ENCODE data around the gene PACRG. TPM values are rescaled to one million over a fixed set of nuclear protein-coding genes. Genes with fewer than 3 reads are reported as not detected.

The PACRG gene
- total and polyA plus RNA-seq, 2 of the 13 experiments (the other 11 are each of a cell fraction or from before 2014, with no cell fraction given): 0.13 TPM; not detected in 1

- TF ChIP-seq ZNF101 (CRISPR knock-in tag; IDR thresholded peaks at IDR 0.05; ENCODE audit: borderline replicate concordance, low read depth): no peak
- TF ChIP-seq, protein P1, sequence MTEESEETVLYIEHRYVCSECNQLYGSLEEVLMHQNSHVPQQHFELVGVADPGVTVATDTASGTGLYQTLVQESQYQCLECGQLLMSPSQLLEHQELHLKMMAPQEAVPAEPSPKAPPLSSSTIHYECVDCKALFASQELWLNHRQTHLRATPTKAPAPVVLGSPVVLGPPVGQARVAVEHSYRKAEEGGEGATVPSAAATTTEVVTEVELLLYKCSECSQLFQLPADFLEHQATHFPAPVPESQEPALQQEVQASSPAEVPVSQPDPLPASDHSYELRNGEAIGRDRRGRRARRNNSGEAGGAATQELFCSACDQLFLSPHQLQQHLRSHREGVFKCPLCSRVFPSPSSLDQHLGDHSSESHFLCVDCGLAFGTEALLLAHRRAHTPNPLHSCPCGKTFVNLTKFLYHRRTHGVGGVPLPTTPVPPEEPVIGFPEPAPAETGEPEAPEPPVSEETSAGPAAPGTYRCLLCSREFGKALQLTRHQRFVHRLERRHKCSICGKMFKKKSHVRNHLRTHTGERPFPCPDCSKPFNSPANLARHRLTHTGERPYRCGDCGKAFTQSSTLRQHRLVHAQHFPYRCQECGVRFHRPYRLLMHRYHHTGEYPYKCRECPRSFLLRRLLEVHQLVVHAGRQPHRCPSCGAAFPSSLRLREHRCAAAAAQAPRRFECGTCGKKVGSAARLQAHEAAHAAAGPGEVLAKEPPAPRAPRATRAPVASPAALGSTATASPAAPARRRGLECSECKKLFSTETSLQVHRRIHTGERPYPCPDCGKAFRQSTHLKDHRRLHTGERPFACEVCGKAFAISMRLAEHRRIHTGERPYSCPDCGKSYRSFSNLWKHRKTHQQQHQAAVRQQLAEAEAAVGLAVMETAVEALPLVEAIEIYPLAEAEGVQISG (CRISPR knock-in tag; IDR thresholded peaks at IDR 0.05): no peak
- TF ChIP-seq RORA (CRISPR knock-in tag; IDR thresholded peaks at IDR 0.05): no peak
- TF ChIP-seq FOXM1 (CRISPR knock-in tag; IDR thresholded peaks at IDR 0.05): no peak
- TF ChIP-seq MIXL1 (CRISPR knock-in tag; IDR thresholded peaks at IDR 0.05): no peak
Measured at GRCh38 chr6:163320402-163320801, 592.6 kb downstream of the PACRG start (continued).

GRCh38 chr6:163320804-163321203 lies 593.0 kb downstream of the PACRG start:
- no peak for TF ChIP-seq ZFY (CRISPR knock-in tag; IDR thresholded peaks at IDR 0.05)
- no peak for TF ChIP-seq SPEN (CRISPR knock-in tag; IDR thresholded peaks at IDR 0.05; ENCODE audit: low read depth)
- no peak for TF ChIP-seq ZKSCAN1 (IDR thresholded peaks at IDR 0.05; ENCODE audit: low read length)
- no peak for TF ChIP-seq ZNF816 (CRISPR knock-in tag; IDR thresholded peaks at IDR 0.05; ENCODE audit: borderline replicate concordance)
- no peak for TF ChIP-seq ZNF24 (IDR thresholded peaks at IDR 0.05)
- H3K27ac ChIP-seq (ENCODE audit: extremely low read length, insufficient read depth, low read length): no peak overlapping the region
- 0 out of 5 replicates have a peak, but pooled peaks cover 0 to 2% of the 10 kb centered on the region in 2 experiments for H3K27me3 ChIP-seq (ENCODE audit: control insufficient read depth in 1 of 2, insufficient read depth in 2 of 2, low read length in 2 of 2)
- ATAC-seq: no peak
- H3K4me3 ChIP-seq (replicated peaks in 1 of 3; ENCODE audit: insufficient read depth in 1 of 3, low read depth in 2 of 3, low read length in 3 of 3): no peak overlapping the region
- no peaks in the 10 kb centered on the region for H3K36me3 ChIP-seq (replicated peaks in 1 of 2; ENCODE audit: control insufficient read depth in 1 of 2, insufficient read depth in 2 of 2, low read length in 2 of 2)
- no peaks in the 10 kb centered on the region for H4K20me1 ChIP-seq (ENCODE audit: insufficient read depth, low read length)
- in situ Hi-C loops (cut with HindIII; ENCODE audit: extremely low pct_ligation_motif_present, low pct_unique_long_range_greater_than_20kb) (no loop called here), intact Hi-C loops (cut with micrococcal nuclease; ENCODE audit: unreplicated experiment) (no loop called here)
- H3K9me3 ChIP-seq (ENCODE audit: low read length): no peaks in the 10 kb centered on the region
- ChIA-PET CTCF (ENCODE audit: low intra/inter-chr PET ratio, low total read pairs) (no interaction called here), POLR2A (no interaction called here)
- H3K9ac ChIP-seq (ENCODE audit: insufficient read depth, low read depth, low read length): no peak overlapping the region
- FAIRE-seq: no peak
- H3K4me2 ChIP-seq (ENCODE audit: low read depth, low read length): no peak overlapping the region
- no peaks in the 10 kb centered on the region for H3K79me2 ChIP-seq (ENCODE audit: insufficient read depth, low read length)
- BruUV-seq (replicated peaks): no TSS peak
- DNase-seq (ENCODE audit: low spot score): no peak
- no peak overlapping the region for H2AFZ ChIP-seq (ENCODE audit: low read length)
- peaks cover 14% of the 10 kb centered on the region for H3K4me1 ChIP-seq (ENCODE audit: insufficient read depth, low read length)
- 22% methylated on average over 2 of the region's 2 CpGs for WGBS (ENCODE audit: low lambda C conversion rate)
